ENCODE measurements around the gene PEAR1. TPM values are rescaled to one million over a fixed set of nuclear protein-coding genes. Genes with fewer than 3 reads are reported as not detected.

The PEAR1 gene
- total and polyA plus RNA-seq, 4 donors: 3.5 to 12.7 (median 8.6) TPM

DNA sequence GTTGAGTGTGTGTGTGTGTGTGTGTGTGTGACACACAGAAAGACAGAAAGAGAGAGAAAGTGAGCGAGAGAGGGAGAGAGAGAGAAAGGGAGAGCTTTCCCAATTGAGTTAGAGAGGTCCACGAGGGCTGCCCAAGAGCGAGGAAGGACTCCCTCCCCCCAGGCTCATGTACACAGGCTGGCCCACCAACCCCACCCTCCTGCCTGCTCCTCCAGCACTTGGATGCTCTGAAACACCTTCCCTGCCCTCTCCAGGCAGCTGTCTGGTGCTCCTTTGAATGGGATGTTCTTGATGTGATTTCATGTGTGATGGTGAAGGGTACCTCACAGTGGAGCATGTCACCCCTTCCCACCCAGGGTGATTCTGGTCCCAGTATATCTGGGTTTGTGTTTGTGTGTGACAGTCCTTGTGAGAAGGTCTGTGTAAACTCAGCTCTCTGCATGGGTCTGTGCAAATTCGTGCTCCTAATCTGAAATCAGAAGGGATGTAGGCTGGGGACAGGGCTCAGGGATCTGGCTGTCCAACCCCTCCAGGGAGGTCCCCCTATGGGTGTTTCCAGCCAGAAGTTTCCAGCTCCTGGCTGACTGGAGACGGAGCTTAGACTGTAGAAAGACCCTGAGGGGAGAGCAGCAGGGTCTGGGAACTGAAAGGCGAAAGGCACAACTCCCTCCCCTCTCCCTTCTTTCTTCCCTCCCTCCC lies 6.8 kb upstream of the PEAR1 start:
- Histone ChIP-seq H3K27ac (ENCODE audit: low read depth, low read length) (no peak overlapping the region), H3K36me3 (ENCODE audit: control insufficient read depth, insufficient read depth, low read length) (no peaks in the 10 kb centered on the region), H3K9me3 (ENCODE audit: control insufficient read depth, insufficient read depth, low read length) (no peaks in the 10 kb centered on the region), H3K27me3 (ENCODE audit: control insufficient read depth, insufficient read depth, low read length) (peaks cover 41% of the 10 kb centered on the region), H3K4me1 (ENCODE audit: control insufficient read depth, insufficient read depth, low read length) (peaks cover 17% of the 10 kb centered on the region), H3K4me3 (ENCODE audit: low read depth, low read length) (no peak overlapping the region)
- no peak for DNase-seq (ENCODE audit: low read depth in 4 of 6, low spot score in 6 of 6)
- WGBS (ENCODE audit: insufficient coverage): 14% methylated on average over 1 of the region's 6 CpGs

DNA sequence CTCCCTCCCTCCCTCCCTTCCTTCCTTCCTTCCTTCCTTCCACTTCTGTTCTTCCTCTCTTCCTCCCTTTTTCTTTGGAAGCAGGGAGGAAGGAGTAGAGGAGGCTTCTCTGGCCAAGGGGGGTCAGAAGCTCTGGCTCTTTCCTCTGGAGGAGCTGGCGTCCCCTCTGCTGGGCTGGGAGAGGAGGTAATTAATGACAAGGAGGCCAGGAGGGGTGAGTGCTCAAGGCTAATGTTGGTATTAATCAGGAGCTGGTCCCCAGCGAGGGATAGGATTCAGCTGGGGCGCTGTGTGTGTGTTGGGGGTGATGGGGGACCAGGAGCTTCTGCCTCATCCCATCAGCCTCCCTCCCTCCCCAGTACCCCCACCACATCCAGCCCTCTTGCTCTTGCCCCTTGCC lies 6.2 kb upstream of the PEAR1 start:
- Histone ChIP-seq H3K9me3 (ENCODE audit: control insufficient read depth, insufficient read depth, low read length) (no peaks in the 10 kb centered on the region), H3K4me1 (ENCODE audit: control insufficient read depth, insufficient read depth, low read length) (peaks cover 23% of the 10 kb centered on the region), H3K27ac (ENCODE audit: low read depth, low read length) (no peak overlapping the region), H3K4me3 (ENCODE audit: low read depth, low read length) (no peak overlapping the region), H3K36me3 (ENCODE audit: control insufficient read depth, insufficient read depth, low read length) (no peaks in the 10 kb centered on the region), H3K27me3 (ENCODE audit: control insufficient read depth, insufficient read depth, low read length) (peaks cover 47% of the 10 kb centered on the region)
- no CpG with 5 or more reads among the region's 3 CpGs for WGBS (ENCODE audit: insufficient coverage)
- no peak for DNase-seq (ENCODE audit: low read depth in 4 of 6, low spot score in 6 of 6)

DNA sequence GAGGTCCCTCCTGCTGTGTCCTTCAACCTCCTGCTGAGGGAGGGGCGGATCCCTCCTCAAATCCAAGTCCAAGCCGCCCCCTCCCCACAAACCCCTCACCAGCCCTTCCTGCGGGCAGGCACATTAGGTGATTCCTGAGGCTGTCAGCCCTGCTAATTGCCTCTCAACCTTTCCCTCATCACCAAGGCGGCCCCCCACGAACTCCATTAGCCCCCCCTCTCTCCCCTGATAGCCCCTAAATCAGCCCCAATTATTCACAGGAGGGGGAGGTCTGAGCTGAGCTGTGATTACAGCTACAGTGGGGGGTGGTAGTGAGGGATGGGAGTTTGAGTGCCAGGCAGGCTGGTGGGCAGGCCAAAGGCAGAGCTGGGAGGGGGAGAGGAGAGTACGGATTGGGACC lies 5.8 kb upstream of the PEAR1 start:
- Histone ChIP-seq H3K36me3 (ENCODE audit: control insufficient read depth, insufficient read depth, low read length) (no peaks in the 10 kb centered on the region), H3K4me1 (ENCODE audit: control insufficient read depth, insufficient read depth, low read length) (peaks cover 27% of the 10 kb centered on the region), H3K27me3 (ENCODE audit: control insufficient read depth, insufficient read depth, low read length) (peaks cover 50% of the 10 kb centered on the region), H3K9me3 (ENCODE audit: control insufficient read depth, insufficient read depth, low read length) (no peaks in the 10 kb centered on the region), H3K27ac (ENCODE audit: low read depth, low read length) (no peak overlapping the region), H3K4me3 (ENCODE audit: low read depth, low read length) (no peak overlapping the region)
- no peak for DNase-seq (ENCODE audit: low read depth in 4 of 6, low spot score in 6 of 6)
- 18% methylated on average over 2 of the region's 6 CpGs for WGBS (ENCODE audit: insufficient coverage)

DNA sequence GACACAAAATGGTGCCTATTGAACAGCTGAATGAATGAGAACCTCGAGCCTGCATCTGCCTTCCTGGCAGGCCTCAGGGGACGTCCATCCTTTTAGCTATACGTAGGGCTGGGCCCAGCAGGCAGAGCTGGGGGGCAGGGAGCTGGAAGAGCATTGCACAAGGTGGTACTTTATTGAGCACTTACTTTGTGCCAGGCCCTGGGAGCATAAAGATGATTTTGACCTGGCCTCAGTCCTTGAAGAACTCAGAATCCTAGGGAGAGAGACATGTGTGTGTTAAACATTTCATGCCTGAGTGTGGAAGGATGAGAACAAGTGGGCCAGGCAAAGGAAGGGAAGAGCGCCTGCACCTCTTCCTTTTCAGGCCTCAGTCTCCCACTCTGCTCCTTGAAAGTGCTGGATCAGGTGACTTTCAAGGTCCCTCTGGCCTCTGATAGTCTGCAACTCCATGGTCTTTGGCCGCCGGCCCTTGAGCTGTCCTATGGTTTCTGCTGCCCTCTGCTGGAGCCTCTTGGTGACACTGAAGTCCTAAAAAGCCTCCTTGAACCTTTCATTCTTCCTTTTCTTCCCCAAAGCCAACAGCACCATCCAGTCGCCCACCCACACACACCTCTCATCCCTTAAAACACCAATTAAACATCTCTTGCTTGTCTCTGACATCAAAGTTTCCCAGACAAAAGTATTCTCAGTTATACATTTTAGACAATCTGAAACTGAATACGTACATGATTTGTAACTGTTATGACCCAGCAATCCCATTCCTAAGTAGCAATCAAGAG lies 3.5 kb upstream of the PEAR1 start:
- DNase-seq (ENCODE audit: low read depth in 4 of 6, low spot score in 6 of 6): peak; percentile 53 to 93 (median 70)
- peaks cover 54% of the 10 kb centered on the region for H3K27me3 ChIP-seq (ENCODE audit: control insufficient read depth, insufficient read depth, low read length)

DNA sequence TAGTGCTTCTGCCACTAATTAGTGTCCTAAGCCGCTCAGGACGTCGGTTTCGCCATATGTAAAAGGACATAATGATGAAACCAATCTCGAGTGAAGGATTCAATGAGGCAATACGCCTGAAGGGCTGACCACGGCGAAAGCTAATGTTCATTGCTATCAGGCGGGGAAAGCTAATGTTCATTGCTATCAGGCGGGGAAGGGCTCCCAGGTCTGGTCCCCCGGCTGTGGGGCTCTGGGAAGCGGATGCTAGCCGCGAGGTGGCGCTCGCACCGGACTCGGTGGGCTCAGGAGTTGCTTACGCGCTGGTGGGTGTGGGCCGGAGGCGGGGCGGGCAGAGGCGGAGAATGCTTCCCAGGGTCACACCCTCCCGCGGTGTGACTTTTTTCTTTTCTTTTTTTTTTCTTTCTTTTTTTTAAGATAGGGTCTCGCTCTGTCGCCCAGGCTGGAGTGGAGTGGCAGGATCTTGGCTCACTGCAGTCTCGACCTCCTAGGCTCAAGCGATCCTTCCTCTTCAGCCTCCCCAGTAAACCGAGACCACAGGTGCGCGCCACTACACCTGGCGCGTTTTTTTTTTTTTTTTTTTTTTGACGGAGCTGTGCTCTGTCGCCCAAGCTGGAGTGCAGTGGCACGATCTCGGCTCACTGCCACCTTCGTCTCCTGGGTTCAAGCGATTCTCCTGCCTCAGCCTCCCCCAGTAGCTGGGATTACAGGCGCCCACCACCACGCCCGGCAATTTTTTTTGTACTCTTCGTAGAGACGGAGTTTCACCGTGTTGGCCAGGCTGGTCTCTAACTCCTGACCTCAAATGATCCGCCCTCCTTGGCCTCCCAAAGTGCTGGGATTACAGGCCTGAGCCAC lies 1.1 kb upstream of the PEAR1 start:
- Histone ChIP-seq H3K36me3 (ENCODE audit: control insufficient read depth, insufficient read depth, low read length) (no peaks in the 10 kb centered on the region), H3K4me1 (ENCODE audit: control insufficient read depth, insufficient read depth, low read length) (peaks cover 53% of the 10 kb centered on the region), H3K9me3 (ENCODE audit: control insufficient read depth, insufficient read depth, low read length) (no peaks in the 10 kb centered on the region), H3K27ac (ENCODE audit: low read depth, low read length) (peak overlapping the region; percentile 75), H3K4me3 (ENCODE audit: low read depth, low read length) (peak overlapping the region; percentile 21), H3K27me3 (ENCODE audit: control insufficient read depth, insufficient read depth, low read length) (peaks cover 47% of the 10 kb centered on the region)
- peak; percentile 49 to 92 (median 61) for DNase-seq (ENCODE audit: low read depth in 4 of 6, low spot score in 6 of 6)
- WGBS (ENCODE audit: insufficient coverage): 6% methylated on average over 40 of the region's 48 CpGs

More for the DNA sequence above, 3.5 kb upstream of the PEAR1 start:
- peaks cover 36% of the 10 kb centered on the region for H3K4me1 ChIP-seq (ENCODE audit: control insufficient read depth, insufficient read depth, low read length)
- no peak overlapping the region for H3K4me3 ChIP-seq (ENCODE audit: low read depth, low read length)
- no peaks in the 10 kb centered on the region for H3K36me3 ChIP-seq (ENCODE audit: control insufficient read depth, insufficient read depth, low read length)
- no peaks in the 10 kb centered on the region for H3K9me3 ChIP-seq (ENCODE audit: control insufficient read depth, insufficient read depth, low read length)
- no peak overlapping the region for H3K27ac ChIP-seq (ENCODE audit: low read depth, low read length)
- WGBS (ENCODE audit: insufficient coverage): 43% methylated on average over 6 of the region's 8 CpGs

DNA sequence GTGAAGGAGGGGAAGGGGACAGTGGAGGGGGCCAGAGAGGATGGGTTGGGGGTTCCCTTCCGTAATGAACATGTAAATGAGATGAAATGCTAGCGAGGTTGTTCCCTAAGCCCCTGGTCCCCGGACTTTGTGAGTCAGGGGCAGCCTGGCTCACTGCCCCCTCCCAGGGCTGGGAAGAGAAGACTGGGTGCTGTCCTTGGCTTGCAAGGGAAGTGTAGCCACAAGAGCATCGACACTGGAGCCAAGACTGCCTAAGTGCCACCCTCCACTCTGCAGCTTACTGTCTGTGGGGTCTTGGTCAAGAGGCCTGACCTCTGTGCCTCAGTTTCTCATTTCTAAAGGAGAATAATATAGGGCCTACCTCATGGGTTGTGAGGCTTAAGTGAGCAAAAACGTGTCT lies 483 bp downstream of the PEAR1 start:
- no peaks in the 10 kb centered on the region for H3K9me3 ChIP-seq (ENCODE audit: control insufficient read depth, insufficient read depth, low read length)
- DNase-seq (ENCODE audit: low read depth in 4 of 6, low spot score in 6 of 6): no peak
- 36% methylated on average over 5 of the region's 5 CpGs for WGBS (ENCODE audit: insufficient coverage)
- H3K27me3 ChIP-seq (ENCODE audit: control insufficient read depth, insufficient read depth, low read length): peaks cover 41% of the 10 kb centered on the region
- peak overlapping the region; percentile 58 for H3K27ac ChIP-seq (ENCODE audit: low read depth, low read length)
- H3K4me3 ChIP-seq (ENCODE audit: low read depth, low read length): peak overlapping the region; percentile 47
- no peaks in the 10 kb centered on the region for H3K36me3 ChIP-seq (ENCODE audit: control insufficient read depth, insufficient read depth, low read length)
- H3K4me1 ChIP-seq (ENCODE audit: control insufficient read depth, insufficient read depth, low read length): peaks cover 60% of the 10 kb centered on the region

DNA sequence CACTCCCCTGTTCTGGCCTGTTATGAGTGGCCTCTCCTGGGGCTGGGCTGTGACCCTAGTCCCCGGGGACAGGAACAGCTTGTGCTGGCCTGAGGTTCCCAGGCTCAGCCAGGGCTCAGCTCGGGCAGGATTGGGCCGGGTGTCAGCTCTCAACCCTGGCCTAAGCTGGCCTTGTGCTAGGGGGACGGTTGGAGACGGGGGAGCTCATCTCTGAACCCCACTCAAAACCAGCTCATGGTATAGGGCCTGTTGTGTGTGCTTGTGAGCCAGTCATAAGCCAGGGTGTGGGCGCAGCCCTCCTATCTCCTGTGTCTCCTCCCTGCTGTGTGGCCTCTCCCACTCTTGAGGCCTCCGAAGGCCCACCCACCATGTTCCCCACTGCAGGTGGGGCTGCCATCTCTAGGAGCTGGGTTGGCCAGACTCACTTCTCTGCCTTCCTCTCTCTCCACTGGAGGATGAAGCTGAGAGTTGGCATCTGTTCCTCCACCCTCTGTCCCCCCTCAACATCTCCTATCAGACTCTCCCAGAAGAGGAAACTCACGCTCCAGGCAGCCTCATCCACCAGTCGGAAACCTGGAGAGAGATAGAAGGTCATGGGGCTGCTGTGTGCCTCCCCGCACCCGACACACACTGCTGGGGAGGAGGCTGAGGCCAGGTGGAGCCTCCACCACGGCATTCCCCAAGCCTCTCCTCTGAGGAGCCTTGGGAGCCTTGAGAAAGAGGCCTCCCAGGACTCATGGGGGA lies 1.4 kb downstream of the PEAR1 start:
- no peaks in the 10 kb centered on the region for H3K36me3 ChIP-seq (ENCODE audit: control insufficient read depth, insufficient read depth, low read length)
- 84% methylated on average over 7 of the region's 12 CpGs for WGBS (ENCODE audit: insufficient coverage)
- H3K27me3 ChIP-seq (ENCODE audit: control insufficient read depth, insufficient read depth, low read length): peaks cover 43% of the 10 kb centered on the region
- H3K4me1 ChIP-seq (ENCODE audit: control insufficient read depth, insufficient read depth, low read length): peaks cover 66% of the 10 kb centered on the region
- H3K9me3 ChIP-seq (ENCODE audit: control insufficient read depth, insufficient read depth, low read length): no peaks in the 10 kb centered on the region
- no peak for DNase-seq (ENCODE audit: low read depth in 4 of 6, low spot score in 6 of 6)
- H3K4me3 ChIP-seq (ENCODE audit: low read depth, low read length): peak overlapping the region; percentile 47
- peak overlapping the region; percentile 58 for H3K27ac ChIP-seq (ENCODE audit: low read depth, low read length)

DNA sequence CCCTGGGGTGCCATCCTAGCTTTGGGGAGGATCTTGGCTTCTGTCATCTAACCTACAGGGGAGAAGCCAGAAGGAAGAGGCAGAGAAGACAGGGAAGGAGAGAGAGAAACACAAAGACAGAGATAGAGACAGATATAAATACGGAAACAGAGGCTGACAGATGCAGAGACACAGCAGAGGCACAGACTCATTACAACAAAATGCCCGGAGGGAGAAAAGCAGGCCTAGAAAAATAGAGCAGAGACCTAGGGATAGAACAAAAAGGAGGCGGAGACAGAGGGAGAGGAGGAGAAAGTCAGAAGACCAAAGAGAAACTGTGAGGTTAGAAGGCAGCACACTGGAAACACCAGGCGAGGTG lies 1.9 kb downstream of the PEAR1 start:
- H3K4me3 ChIP-seq (ENCODE audit: low read depth, low read length): no peak overlapping the region
- no peaks in the 10 kb centered on the region for H3K9me3 ChIP-seq (ENCODE audit: control insufficient read depth, insufficient read depth, low read length)
- H3K27me3 ChIP-seq (ENCODE audit: control insufficient read depth, insufficient read depth, low read length): peaks cover 43% of the 10 kb centered on the region
- no peaks in the 10 kb centered on the region for H3K36me3 ChIP-seq (ENCODE audit: control insufficient read depth, insufficient read depth, low read length)
- WGBS (ENCODE audit: insufficient coverage): 59% methylated on average over 3 of the region's 4 CpGs
- peak overlapping the region; percentile 58 for H3K27ac ChIP-seq (ENCODE audit: low read depth, low read length)
- peaks cover 68% of the 10 kb centered on the region for H3K4me1 ChIP-seq (ENCODE audit: control insufficient read depth, insufficient read depth, low read length)
- DNase-seq (ENCODE audit: low read depth in 4 of 6, low spot score in 6 of 6): peak in 1 of 6 donors; percentile 27

DNA sequence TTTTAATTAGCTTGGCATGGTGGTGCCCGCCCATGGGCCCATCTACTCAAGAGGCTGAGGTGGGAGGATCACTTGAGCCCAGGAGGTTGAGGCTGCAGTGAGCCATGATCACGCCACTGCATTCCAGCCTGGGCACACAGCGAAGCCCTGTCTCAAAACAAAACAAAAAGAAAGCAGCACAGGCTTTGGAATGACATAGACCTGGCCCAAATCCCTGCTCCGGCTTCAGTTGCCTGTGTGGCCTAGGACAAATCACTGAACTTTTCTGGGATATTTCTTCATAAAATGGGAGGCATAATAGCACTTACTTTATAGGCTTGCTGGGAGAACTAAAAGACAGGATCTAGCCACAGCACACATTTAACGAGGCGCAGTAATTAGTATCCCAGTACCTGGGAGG lies 2.4 kb downstream of the PEAR1 start:
- Histone ChIP-seq H3K4me1 (ENCODE audit: control insufficient read depth, insufficient read depth, low read length) (peaks cover 73% of the 10 kb centered on the region), H3K36me3 (ENCODE audit: control insufficient read depth, insufficient read depth, low read length) (no peaks in the 10 kb centered on the region), H3K9me3 (ENCODE audit: control insufficient read depth, insufficient read depth, low read length) (no peaks in the 10 kb centered on the region), H3K4me3 (ENCODE audit: low read depth, low read length) (no peak overlapping the region), H3K27me3 (ENCODE audit: control insufficient read depth, insufficient read depth, low read length) (peaks cover 43% of the 10 kb centered on the region), H3K27ac (ENCODE audit: low read depth, low read length) (peak overlapping the region; percentile 58)
- 88% methylated on average over 4 of the region's 6 CpGs for WGBS (ENCODE audit: insufficient coverage)
- DNase-seq (ENCODE audit: low read depth in 4 of 6, low spot score in 6 of 6): no peak

Measured in spinal cord (tissue), 10 donors.